Right kidney (tissue), 1 donor: ENCODE results near the gene TSKS.

Experiments
- DNase-seq: peaks from one replicate; pipeline ENCODE4 v3.0.0-alpha.2; 2016

Gene TSKS

GRCh38 chr19:49716154-49716553 is 47.0 kb downstream of the TSKS start:
- DNase-seq, result no peak

- DNase-seq, result no peak
Observed at GRCh38 chr19:49713236-49713845, 49.8 kb downstream of the TSKS start.

DNA sequence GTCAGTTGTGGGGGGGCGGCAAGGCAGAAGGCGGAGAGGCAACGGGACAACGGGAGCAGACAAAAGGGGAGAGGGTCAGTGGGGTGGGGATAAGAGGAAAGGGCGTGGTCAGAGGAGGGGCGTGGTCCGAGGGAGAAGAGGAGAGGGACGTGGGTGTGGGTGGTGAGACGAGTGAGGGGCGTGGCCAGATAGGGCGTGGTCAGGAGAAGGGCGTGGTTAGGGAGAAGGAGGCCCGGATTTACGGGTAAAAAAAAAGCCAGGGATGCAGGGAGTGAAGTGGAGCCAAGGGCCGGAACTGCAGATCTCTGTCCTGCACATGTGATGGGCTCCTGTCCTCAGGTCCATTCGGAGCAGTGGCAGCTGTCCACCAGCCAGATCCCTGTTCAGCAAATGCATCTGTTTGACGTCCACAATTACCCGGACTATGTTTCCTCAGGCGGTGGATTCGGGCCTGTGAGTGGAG is 50.7 kb downstream of the TSKS start:
- no peak for DNase-seq

- no peak for DNase-seq
Observed at GRCh38 chr19:49710372-49710951, 52.6 kb downstream of the TSKS start.

DNA sequence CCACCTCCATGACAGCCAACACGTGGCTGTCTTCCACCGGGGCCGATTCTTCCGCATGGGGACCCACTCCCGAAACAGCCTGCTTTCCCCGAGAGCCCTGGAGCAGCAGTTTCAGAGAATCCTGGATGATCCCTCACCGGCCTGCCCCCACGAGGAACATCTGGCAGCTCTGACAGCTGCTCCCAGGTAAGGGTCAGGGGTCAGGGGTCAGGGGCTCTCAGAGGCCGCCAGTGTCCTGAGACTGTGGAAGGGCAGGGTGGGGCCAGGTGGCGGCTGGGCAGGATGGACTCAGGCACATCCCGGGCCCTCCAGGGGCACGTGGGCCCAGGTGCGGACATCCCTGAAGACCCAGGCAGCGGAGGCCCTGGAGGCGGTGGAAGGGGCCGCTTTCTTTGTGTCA is 57.2 kb downstream of the TSKS start:
- DNase-seq, result no peak

DNA sequence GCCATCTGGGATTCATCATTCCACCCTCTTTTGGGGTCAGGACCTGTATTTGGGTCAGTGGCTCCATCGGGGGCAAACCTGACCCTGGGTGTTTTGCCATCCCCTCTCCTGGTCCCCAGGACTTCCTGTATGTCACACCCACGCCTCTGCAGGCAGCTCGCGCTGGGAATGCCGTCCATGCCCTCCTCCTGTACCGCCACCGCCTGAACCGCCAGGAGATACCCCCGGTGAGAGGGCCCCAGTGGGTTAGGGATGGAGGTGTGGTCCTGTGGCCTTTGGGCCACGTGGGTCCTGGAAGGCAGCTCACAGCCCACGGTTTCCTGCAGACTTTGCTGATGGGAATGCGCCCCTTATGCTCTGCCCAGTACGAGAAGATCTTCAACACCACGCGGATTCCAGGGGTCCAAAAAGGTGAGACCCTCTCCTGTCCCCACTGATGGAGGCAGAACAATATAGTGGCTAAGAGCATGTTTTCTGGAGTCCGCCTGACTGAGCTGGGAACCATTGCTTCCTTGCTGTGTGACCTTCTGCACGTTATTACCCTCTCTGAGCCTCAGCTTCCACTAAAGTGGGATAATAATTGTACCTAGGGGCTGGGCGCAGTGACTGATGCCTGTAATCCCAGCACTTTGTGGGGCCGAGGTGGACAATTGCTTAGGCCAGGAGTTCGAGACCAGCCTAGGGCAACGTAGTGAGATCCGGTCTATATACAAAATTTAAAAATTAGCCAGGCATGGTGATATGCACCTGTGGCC is 58.0 kb downstream of the TSKS start:
- DNase-seq, result no peak

GRCh38 chr19:49701271-49701786 is 61.8 kb downstream of the TSKS start:
- no peak for DNase-seq

- DNase-seq, result no peak
Observed at GRCh38 chr19:49700563-49700962, 62.5 kb downstream of the TSKS start.

DNA sequence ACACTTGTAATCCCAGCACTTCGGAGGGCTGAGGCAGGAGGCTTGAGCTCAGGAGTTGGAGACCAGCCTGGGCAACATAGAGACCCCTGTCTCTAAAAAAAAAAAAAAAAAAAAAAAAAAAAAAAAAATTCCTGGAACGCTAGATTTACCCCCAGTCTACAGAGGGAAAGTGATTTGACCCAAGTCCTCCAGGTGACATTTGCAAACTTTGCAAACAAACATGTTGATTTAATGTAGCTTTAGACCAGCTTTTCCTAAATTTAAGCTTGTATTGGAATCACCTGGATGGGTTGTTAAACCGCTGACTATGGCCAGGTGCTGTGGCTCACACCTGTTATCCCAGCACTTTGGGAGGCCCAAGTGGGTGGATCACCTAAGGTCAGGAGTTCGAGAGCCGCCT is 63.7 kb downstream of the TSKS start:
- DNase-seq, result no peak

DNA sequence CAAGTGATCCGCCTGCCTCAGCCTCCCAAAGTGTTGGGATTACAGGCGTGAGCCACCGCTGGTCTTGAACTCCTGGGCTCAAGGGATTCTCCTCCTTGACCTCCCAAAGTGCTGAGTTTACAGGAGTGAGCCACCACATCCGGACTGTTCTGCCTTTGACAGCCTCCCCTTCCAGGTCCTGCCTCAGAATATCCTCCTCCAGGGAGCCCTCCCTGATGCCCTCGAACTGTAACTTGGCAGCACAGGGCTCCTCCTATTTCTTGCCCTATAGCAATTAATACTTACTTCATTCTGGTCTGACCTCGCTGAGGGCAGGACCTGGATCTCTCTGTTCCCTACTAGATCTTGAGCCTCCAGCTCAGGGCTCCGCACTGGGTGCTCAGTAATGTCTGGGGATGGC is 66.2 kb downstream of the TSKS start:
- DNase-seq, result no peak

DNA sequence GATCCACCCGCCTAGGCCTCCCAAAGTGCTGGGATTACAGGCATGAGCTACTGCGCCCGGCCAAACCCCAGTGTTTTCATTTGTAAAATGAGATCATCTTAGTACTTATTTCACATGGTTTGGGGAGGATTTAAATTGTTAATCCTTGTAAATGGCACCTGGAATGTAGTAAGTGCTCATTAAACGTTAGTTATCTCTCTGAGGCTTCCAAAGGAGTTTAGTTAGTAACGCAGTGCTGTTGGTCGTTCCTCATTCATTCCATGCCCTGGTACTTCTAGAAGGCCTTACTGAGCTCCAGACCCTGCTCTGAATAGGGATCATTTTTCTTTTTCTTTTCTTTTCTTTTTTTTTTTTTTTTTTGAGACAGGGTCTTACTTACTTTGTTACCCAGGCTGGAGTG is 67.0 kb downstream of the TSKS start:
- no peak for DNase-seq

GRCh38 chr19:49692147-49692506 is 71.0 kb downstream of the TSKS start:
- no peak for DNase-seq

DNA sequence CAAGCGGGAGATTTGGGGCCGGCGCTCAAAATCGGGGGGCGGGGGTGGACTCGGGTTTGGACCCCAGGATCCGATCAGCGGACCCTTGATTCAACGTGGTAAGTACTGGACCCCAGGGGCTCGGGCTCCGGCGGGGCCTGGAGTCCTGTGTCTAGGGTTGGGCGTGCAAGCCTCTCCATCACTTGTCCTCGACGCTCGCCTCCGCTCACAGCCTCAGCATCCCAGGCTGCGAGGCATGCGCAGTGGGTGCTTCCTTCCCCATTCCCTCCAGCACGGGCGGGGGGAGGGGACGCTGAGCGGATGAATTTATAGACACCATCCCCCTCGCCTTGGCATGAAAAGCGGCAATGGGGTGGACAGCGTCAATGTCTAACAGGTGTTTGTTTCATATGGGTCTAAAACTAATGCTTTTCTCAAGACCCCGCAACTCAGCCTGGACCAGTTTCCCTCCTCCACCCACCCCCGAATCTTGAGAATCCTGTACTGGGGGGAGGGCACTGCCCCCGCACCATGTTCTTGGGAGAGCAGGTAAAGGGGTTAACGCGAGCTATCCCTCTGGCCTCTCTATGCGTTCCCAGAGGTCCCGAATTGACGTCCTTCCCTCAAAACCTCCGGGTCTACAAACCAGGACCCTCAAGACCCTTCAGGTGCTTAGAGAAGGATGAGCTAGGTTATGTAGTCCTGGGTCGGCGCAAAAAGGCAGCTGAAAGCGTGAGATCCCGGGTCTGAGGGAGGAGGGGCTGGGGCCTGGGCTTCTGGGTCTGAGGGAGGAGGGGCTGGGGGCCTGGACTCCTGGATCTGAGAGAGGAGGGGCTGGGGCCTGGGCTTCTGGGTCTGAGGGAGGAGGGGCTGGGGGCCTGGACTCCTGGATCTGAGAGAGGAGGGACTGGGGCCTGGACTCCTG is 71.6 kb downstream of the TSKS start:
- DNase-seq, result peak; percentile 69

GRCh38 chr19:49690656-49691242 is 72.4 kb downstream of the TSKS start, which contains the start of gene CPT1C:
Gene CPT1C, plus strand, starts transcription at chr19:49691116. Its CDS starts 1,137 bp downstream, at chr19:49692253.
- peak; percentile 60 for DNase-seq

DNA sequence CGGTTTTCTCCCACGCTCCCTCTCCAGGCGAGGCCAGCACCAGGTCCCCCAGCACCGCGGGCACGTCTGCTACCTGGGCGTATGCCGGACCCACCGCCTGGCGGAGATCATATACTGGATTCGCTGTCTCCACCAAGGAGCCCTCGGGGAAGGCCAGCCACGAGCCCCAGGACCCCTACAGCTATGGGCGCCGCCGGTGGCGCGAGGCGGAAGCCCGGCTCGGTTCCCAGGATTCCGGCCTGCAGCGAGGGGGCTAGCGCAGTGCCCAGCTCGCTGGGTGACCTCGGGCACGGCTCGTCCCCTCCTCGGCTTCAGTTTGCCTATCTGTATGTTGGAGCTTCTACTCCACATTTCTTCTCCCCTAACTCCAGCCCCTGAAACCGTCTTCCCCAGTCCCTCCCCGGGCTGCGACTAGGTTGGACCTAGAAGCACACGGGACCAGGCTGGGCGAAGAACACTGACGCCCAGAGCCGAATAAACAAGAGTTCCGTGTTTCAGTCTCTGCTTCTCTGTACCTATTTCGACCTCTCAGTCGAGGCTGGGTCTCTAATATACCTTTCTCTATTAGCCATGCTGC is 72.9 kb downstream of the TSKS start:
- DNase-seq, result peak; percentile 60
